Measurements from ENCODE around the gene WDR81. TPM values are rescaled to one million over a fixed set of nuclear protein-coding genes. Genes with fewer than 3 reads are reported as not detected.

Gene WDR81
- total RNA-seq, 2 experiments from 2014 or later, result 19.1 to 24.4 TPM

DNA sequence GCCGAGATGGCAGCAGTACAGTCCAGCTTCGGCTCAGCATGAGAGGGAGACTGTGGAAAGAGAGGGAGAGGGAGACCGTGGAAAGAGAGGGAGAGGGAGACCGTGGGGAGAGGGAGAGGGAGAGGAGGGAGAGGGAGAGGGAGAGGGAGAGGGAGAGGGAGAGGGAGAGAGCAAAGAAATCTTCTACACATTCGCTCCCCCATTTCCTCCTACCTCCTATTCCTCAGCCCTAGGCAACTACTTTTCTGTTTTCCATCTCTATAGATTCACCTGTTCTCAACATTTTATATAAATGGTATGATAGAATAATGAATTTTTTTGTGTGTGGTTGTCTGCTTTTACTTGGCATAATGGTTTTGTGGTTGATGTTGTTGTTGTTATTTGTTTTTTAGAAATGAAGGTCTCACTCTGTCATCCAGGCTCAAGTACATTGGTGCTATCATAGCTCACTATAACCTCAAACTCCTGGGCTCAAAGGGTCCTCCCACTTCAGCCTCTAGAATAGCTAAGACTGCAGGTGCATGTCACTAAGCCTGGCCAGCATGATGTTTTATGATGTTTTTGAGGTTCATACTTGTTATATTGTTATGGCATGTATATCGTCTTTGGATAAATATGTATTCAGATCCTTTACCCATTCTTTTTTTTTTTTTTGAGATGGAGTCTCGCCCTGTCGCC, 33.8 kb upstream of the WDR81 start:
- CTCF ChIA-PET (ENCODE audit: unreplicated experiment), result no interaction called here
- POLR2A ChIA-PET, result no interaction called here
- intact Hi-C loops (cut with micrococcal nuclease; ENCODE audit: unreplicated experiment), result no loop called here
- no TSS peak for BruUV-seq (replicated peaks)
- H4K20me1 ChIP-seq (ENCODE audit: insufficient read depth, low read length), result no peaks in the 10 kb centered on the region
- H2AFZ ChIP-seq (ENCODE audit: low read length), result no peak overlapping the region
- H3K9me3 ChIP-seq (ENCODE audit: low read length), result no peaks in the 10 kb centered on the region
- H3K4me2 ChIP-seq (ENCODE audit: low read length), result no peak overlapping the region
- H3K79me2 ChIP-seq (ENCODE audit: insufficient read depth, low read depth, low read length), result no peaks in the 10 kb centered on the region
- no peak overlapping the region for H3K4me3 ChIP-seq (ENCODE audit: low read depth, low read length, poor library complexity, severe bottlenecking)
- no peaks in the 10 kb centered on the region for H3K36me3 ChIP-seq (ENCODE audit: insufficient read depth, low read length)
- H3K27ac ChIP-seq (ENCODE audit: low read depth, low read length, poor library complexity, severe bottlenecking), result no peak overlapping the region
- no peak for DNase-seq (ENCODE audit: low spot score)
- TF ChIP-seq, protein P1, sequence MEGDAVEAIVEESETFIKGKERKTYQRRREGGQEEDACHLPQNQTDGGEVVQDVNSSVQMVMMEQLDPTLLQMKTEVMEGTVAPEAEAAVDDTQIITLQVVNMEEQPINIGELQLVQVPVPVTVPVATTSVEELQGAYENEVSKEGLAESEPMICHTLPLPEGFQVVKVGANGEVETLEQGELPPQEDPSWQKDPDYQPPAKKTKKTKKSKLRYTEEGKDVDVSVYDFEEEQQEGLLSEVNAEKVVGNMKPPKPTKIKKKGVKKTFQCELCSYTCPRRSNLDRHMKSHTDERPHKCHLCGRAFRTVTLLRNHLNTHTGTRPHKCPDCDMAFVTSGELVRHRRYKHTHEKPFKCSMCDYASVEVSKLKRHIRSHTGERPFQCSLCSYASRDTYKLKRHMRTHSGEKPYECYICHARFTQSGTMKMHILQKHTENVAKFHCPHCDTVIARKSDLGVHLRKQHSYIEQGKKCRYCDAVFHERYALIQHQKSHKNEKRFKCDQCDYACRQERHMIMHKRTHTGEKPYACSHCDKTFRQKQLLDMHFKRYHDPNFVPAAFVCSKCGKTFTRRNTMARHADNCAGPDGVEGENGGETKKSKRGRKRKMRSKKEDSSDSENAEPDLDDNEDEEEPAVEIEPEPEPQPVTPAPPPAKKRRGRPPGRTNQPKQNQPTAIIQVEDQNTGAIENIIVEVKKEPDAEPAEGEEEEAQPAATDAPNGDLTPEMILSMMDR (conservative IDR thresholded peaks at IDR 0.05; ENCODE audit: low read length), result no peak
- no peak for TF ChIP-seq EZH2phosphoT487 (IDR thresholded peaks at IDR 0.05; ENCODE audit: borderline replicate concordance, low read depth, low read length)
- H3K4me1 ChIP-seq (ENCODE audit: insufficient read depth, low read length, poor library complexity, severe bottlenecking), result no peaks in the 10 kb centered on the region
- H3K9me2 ChIP-seq (ENCODE audit: insufficient read depth, low read length), result no peaks in the 10 kb centered on the region

DNA sequence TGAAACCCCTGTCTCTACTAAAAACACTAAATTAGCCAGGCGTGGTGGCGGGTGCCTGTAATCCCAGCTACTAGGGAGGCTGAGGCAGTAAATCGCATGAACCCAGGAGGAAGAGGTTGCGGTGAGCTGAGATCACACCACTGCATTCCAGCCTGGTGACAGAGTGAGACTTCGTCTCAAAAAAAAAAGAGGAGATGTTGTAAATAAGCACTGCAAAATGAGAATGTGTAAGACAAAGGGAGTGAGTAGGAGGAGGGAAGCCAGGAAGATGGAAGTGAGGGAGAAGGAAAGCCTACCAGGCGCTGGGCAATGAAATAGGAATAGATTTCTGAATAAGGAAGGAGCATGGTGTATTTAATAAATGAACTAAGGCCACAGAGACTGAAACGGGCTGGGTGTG, 31.2 kb upstream of the WDR81 start:
- no peak overlapping the region for H3K4me3 ChIP-seq (ENCODE audit: low read depth, low read length, poor library complexity, severe bottlenecking)
- no peaks in the 10 kb centered on the region for H3K4me1 ChIP-seq (ENCODE audit: insufficient read depth, low read length, poor library complexity, severe bottlenecking)
- ChIA-PET CTCF (ENCODE audit: unreplicated experiment) (interaction anchor here (0.6 kb wide), 1 partner anchor 118 kb away, joined by 5 read pairs; no protein-coding TSS in a partner anchor), POLR2A (no interaction called here)
- H3K27ac ChIP-seq (ENCODE audit: low read depth, low read length, poor library complexity, severe bottlenecking), result no peak overlapping the region
- no TSS peak for BruUV-seq (replicated peaks)
- no peaks in the 10 kb centered on the region for H3K9me3 ChIP-seq (ENCODE audit: low read length)
- intact Hi-C loops (cut with micrococcal nuclease; ENCODE audit: unreplicated experiment), result no loop called here
- H2AFZ ChIP-seq (ENCODE audit: low read length), result no peak overlapping the region
- no peaks in the 10 kb centered on the region for H3K79me2 ChIP-seq (ENCODE audit: insufficient read depth, low read depth, low read length)
- TF ChIP-seq EZH2phosphoT487 (IDR thresholded peaks at IDR 0.05; ENCODE audit: borderline replicate concordance, low read depth, low read length), result no peak
- TF ChIP-seq, protein P1 (conservative IDR thresholded peaks at IDR 0.05; ENCODE audit: low read length), result no peak
- no peak overlapping the region for H3K4me2 ChIP-seq (ENCODE audit: low read length)
- no peaks in the 10 kb centered on the region for H3K9me2 ChIP-seq (ENCODE audit: insufficient read depth, low read length)
- H3K36me3 ChIP-seq (ENCODE audit: insufficient read depth, low read length), result no peaks in the 10 kb centered on the region
- DNase-seq (ENCODE audit: low spot score), result no peak
- no peaks in the 10 kb centered on the region for H4K20me1 ChIP-seq (ENCODE audit: insufficient read depth, low read length)

DNA sequence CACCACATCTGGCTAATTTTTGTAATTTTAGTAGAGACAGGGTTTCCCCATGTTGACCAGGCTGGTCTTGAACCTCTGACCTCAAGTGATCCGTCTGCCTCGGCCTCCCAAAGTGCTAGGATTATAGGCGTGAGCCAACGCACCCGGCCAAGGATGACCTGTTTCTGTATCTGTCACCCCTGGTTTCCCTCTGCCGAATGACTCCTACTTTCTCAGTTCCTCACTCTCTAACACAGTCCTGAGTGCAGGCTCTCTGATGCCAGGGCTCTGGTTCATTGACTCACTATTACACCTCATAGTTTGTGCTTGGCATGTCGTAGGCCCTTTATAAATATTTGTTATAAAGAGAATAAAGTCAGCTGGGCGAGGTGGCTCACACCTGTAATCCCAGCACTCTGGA, 29.1 kb upstream of the WDR81 start:
- H3K9me2 ChIP-seq (ENCODE audit: insufficient read depth, low read length), result no peaks in the 10 kb centered on the region
- H3K4me1 ChIP-seq (ENCODE audit: insufficient read depth, low read length, poor library complexity, severe bottlenecking), result no peaks in the 10 kb centered on the region
- no peak for TF ChIP-seq EZH2phosphoT487 (IDR thresholded peaks at IDR 0.05; ENCODE audit: borderline replicate concordance, low read depth, low read length)
- TF ChIP-seq, protein P1 (conservative IDR thresholded peaks at IDR 0.05; ENCODE audit: low read length), result no peak
- H3K27ac ChIP-seq (ENCODE audit: low read depth, low read length, poor library complexity, severe bottlenecking), result no peak overlapping the region
- H3K79me2 ChIP-seq (ENCODE audit: insufficient read depth, low read depth, low read length), result no peaks in the 10 kb centered on the region
- intact Hi-C loops (cut with micrococcal nuclease; ENCODE audit: unreplicated experiment), result no loop called here
- H3K4me2 ChIP-seq (ENCODE audit: low read length), result no peak overlapping the region
- no TSS peak for BruUV-seq (replicated peaks)
- ChIA-PET POLR2A (no interaction called here), CTCF (ENCODE audit: unreplicated experiment) (no interaction called here)
- no peaks in the 10 kb centered on the region for H3K9me3 ChIP-seq (ENCODE audit: low read length)
- no peaks in the 10 kb centered on the region for H4K20me1 ChIP-seq (ENCODE audit: insufficient read depth, low read length)
- no peak for DNase-seq (ENCODE audit: low spot score)
- H3K4me3 ChIP-seq (ENCODE audit: low read depth, low read length, poor library complexity, severe bottlenecking), result no peak overlapping the region
- no peak overlapping the region for H2AFZ ChIP-seq (ENCODE audit: low read length)
- H3K36me3 ChIP-seq (ENCODE audit: insufficient read depth, low read length), result no peaks in the 10 kb centered on the region

Measured in OCI-LY7 (cell line).